ENCODE measurements around the gene PREX1.

DNA sequence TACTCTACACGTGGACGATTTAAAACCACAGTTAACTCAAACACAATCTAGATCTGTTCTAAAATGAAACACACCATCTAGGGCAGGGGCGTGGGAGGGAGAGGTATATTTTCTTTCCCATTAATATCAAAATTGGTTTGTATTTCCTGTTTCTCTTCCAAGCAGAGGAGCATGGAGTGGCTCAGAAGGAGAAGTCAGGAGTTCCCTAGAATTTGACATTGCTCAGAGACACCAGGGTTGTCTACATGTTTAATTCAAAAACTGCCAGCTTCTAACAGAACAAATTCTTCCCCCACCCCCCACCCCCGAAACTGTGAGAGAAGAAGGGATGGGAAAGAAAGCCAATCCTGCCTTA, 2.3 kb downstream of the PREX1 start:
- no peak for TF ChIP-seq POLR2A (IDR thresholded peaks at IDR 0.05)
- TF ChIP-seq, protein P1, sequence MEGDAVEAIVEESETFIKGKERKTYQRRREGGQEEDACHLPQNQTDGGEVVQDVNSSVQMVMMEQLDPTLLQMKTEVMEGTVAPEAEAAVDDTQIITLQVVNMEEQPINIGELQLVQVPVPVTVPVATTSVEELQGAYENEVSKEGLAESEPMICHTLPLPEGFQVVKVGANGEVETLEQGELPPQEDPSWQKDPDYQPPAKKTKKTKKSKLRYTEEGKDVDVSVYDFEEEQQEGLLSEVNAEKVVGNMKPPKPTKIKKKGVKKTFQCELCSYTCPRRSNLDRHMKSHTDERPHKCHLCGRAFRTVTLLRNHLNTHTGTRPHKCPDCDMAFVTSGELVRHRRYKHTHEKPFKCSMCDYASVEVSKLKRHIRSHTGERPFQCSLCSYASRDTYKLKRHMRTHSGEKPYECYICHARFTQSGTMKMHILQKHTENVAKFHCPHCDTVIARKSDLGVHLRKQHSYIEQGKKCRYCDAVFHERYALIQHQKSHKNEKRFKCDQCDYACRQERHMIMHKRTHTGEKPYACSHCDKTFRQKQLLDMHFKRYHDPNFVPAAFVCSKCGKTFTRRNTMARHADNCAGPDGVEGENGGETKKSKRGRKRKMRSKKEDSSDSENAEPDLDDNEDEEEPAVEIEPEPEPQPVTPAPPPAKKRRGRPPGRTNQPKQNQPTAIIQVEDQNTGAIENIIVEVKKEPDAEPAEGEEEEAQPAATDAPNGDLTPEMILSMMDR (IDR thresholded peaks at IDR 0.05): no peak

All from adrenal gland (tissue), 5 donors.